Heart left ventricle (tissue), 13 donors: ENCODE data around the gene TM4SF5.

Experiments
- POLR2A ChIP-seq, 2 donors: fragments of 450-650 bp; IDR thresholded peaks; one replicate each; pipeline ENCODE4 v1.6.1; 2017; ENCODE audit warnings: antibody characterized with exemption in 2 of 2, mild to moderate bottlenecking in 2 of 2, moderate library complexity in 2 of 2
- TF ChIP-seq, protein P1 (sequence below), 12 donors: fragments of 200-600 bp; sonication (generic) in 4 of 12; IDR thresholded peaks; one replicate each; pipeline versions ENCODE4 v1.5.0 to v1.8.0; 2018 to 2022; ENCODE audit warnings: antibody characterized with exemption in 12 of 12, mild to moderate bottlenecking in 5 of 12
- donor health status: ischemic (EF 13 %, LVEDD 7.1; RV severe dilation, severe dysfunction).
- donor health status: DM: no; HTN: yes; CAD: no.
- donor health status: DM: no; HTN: no; CAD: no.
- donor health status: ischemic (EF 25% LVEDD 6.9; RV normal size, moderate dysfunction).
- donor health status: ischemic (EF 25% LVEDD 5.7; RV mildly dilated, moderate dysfunction).
- donor health status: ischemic (EF 35%, LVEDD 5.7; RV mildly dilated, moderate dysfunction).
- donor health status: nonischemic (EF 11% LVEDD 7.7; RV severe dilation, severe dysfunction).
- donor health status: DM: yes; HTN: yes; CAD: no.
- donor health status: PGD.
- donor health status: ischemic (EF 29% LVEDD 5.4; RV normal size, mild dysfunction).
- donor health status: nonischemic (EF 23%, LVEDD 6.1; RV moderate dilation, normal function).

DNA sequence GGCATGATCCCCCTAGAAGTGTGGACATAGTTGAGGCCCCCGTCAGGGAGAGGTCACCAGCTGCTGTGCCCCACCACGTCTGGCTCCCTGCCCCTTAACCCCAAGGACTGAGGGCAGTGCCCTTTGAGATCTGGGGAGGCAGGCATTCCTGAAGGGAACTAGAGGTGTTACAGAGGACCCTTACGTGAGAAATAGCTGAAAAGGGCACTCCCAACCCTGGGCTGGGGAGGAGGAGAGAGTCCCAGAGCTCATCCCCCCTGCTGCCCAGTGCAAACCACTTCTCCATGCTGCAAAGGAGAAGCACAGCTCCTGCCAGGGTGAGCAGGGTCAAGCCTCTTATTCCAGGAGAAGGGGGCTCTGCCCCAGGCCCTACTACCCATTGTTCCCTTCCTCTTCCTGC is 51.1 kb downstream of the TM4SF5 start:
- TF ChIP-seq, protein P1, sequence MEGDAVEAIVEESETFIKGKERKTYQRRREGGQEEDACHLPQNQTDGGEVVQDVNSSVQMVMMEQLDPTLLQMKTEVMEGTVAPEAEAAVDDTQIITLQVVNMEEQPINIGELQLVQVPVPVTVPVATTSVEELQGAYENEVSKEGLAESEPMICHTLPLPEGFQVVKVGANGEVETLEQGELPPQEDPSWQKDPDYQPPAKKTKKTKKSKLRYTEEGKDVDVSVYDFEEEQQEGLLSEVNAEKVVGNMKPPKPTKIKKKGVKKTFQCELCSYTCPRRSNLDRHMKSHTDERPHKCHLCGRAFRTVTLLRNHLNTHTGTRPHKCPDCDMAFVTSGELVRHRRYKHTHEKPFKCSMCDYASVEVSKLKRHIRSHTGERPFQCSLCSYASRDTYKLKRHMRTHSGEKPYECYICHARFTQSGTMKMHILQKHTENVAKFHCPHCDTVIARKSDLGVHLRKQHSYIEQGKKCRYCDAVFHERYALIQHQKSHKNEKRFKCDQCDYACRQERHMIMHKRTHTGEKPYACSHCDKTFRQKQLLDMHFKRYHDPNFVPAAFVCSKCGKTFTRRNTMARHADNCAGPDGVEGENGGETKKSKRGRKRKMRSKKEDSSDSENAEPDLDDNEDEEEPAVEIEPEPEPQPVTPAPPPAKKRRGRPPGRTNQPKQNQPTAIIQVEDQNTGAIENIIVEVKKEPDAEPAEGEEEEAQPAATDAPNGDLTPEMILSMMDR (IDR thresholded peaks at IDR 0.05): no peak
- no peak for TF ChIP-seq POLR2A (IDR thresholded peaks at IDR 0.05)
